Fibroblast of pulmonary artery (primary cell): ENCODE results near the gene RANBP10.

Experiments
- DNase-seq: peaks from one replicate; pipeline ENCODE4 v3.0.0-alpha.2; 2010; ENCODE audit warnings: low read depth
- H3K4me3 ChIP-seq: replicated peaks from 2 replicates; pipeline ENCODE4 v1.5.1; 2011; ENCODE audit warnings: low read depth, mild to moderate bottlenecking, control low read depth, low read length, moderate library complexity
- TF ChIP-seq, protein P1 (sequence below): IDR thresholded peaks from 2 replicates; pipeline ENCODE4 v1.5.1; 2011; ENCODE audit warnings: mild to moderate bottlenecking, control low read depth, low read length, inconsistent platforms; ENCODE audit errors: missing control alignments

The RANBP10 gene

DNA sequence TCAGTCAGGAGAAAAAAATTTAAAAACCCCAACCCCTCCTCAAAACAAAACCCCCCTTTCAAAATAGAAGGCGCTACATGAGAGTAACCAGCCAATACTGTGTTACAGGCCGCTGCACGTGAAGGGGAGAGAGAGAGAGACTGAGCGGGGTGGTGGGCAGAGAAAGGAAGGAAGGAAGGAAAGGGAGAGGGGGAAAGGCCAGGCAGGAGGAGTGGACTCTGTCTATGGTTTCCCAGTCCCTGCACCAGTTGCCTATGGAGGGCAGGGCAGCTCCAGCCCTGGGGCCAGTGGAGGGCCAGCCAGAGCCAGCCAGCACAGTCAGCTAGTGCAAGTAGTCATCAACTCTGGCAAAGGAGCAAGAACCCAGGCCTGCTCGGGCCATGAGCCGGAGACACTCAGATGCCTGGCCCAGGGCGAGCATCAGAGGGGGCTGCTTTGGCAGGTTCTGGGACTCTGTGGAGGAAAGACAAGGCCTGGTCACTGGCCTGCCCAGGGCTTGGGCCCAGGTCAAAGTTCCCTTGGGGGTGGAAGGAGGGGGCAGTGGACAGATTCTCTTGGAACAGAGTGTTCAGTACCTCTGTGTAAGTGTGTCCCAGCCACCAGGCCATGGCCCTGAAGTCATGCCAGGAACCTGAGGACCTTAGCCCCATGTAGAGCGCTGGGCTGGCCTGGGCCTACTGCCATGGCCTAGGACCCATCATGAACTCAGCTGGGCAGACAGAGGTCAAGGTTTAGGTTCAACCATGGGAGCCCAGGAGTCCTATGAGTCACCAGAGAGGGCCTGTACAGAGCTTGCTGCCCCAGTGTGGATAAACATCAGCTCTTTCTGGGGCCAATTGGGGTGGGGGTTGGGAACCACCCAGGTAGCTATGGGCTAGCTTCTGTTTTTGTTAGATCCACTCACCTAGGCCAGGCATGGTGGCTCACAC is 80.0 kb downstream of the RANBP10 start:
- no peak overlapping the region for H3K4me3 ChIP-seq
- TF ChIP-seq, protein P1, sequence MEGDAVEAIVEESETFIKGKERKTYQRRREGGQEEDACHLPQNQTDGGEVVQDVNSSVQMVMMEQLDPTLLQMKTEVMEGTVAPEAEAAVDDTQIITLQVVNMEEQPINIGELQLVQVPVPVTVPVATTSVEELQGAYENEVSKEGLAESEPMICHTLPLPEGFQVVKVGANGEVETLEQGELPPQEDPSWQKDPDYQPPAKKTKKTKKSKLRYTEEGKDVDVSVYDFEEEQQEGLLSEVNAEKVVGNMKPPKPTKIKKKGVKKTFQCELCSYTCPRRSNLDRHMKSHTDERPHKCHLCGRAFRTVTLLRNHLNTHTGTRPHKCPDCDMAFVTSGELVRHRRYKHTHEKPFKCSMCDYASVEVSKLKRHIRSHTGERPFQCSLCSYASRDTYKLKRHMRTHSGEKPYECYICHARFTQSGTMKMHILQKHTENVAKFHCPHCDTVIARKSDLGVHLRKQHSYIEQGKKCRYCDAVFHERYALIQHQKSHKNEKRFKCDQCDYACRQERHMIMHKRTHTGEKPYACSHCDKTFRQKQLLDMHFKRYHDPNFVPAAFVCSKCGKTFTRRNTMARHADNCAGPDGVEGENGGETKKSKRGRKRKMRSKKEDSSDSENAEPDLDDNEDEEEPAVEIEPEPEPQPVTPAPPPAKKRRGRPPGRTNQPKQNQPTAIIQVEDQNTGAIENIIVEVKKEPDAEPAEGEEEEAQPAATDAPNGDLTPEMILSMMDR, result no peak
- DNase-seq, result no peak

DNA sequence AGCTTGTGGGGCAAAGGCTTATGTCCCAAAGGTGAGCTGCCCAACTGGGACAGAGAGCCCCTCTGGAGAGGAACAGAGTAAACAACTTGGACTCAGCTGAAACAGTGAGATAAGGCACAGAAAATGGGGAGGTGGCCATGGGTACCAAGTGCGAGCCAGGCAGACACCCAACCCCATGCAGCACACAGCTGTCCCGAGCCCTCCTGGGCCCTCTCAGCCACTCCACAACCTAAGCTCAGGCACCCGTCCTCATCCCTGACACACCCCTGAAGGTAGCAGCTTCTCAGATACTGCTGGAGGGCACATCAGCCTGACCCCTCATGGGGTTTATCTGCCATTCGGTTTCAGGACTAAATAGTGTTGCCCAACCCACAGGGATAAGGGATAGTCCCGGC is 82.5 kb downstream of the RANBP10 start:
- TF ChIP-seq, protein P1, result no peak
- no peak for DNase-seq
- no peak overlapping the region for H3K4me3 ChIP-seq

DNA sequence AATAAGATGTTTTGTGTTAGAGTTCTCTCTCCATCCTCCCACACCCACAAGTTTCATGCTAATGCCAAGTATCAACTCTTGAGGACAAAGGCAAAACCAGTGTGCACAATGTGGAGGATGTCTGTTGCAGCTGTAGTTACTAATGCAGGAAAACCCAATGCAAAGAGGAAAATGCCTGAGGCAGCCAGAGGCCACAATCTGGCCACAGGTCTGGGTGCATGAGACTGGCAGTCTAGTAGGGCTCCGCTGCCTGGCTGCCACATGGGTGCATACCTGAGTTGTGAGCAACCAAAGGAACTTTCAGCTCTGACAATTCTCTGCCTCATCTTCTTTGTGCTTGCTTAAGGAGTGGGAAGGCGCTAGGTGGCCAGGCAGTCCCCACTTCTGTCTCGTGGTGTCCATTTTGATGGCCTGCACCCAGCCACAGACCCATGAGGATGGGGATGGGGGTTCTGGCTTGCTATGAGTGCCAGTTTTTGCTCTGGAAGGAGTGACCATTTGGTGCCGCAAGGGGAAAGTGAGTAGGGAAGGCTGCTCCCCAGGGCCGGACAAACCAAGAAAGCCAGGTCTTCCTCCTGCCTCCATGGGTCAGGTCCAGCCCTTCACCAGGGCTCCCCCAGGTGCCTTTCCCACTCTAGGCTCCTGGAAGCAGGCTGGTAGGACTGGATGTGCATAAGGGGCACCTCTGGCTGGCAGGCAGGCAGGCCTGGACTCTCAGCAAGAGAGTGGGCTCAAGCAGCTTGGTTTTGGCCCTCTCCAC is 83.0 kb downstream of the RANBP10 start:
- TF ChIP-seq, protein P1, result no peak
- DNase-seq, result no peak
- no peak overlapping the region for H3K4me3 ChIP-seq

DNA sequence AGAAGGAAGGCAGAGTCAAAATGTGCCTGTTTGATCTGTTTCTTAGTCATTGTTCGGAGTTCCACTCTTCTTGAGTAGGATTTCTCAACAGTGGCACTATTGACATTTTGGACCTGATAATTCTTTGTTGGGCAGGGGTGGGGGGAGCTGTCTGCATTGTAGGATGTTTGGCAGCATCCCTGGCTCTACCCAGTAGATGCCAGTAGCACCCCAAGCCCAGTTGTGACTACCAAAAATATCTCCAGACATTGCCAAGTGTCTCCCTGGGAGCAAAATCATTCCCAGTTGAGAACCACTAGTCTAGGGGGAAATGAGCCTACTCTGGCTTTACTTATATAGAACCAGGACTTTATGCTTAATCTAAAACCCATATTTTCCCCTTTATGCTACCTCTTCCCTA is 86.1 kb downstream of the RANBP10 start:
- peak overlapping the region; percentile 90 for H3K4me3 ChIP-seq
- DNase-seq, result peak; percentile 11
- TF ChIP-seq, protein P1, result no peak

DNA sequence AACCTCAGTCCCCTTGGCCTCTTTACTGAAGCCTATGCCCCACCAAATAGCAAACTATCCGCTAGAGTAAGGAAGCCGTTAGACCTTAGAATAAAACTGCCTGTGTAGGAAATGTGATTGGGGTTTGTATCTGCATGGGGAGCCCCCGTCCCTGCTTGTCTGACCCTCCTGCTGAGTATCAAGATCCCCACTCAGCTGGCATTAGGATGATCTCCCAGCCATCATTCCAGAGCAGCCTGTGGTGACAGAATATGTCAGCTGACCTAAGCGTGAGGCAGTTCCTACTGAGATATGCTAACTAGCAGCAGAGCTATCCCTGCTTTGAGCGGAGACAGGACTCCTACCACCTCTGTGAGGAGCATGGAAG is 86.6 kb downstream of the RANBP10 start:
- H3K4me3 ChIP-seq, result peak overlapping the region; percentile 90
- TF ChIP-seq, protein P1, result no peak
- peak; percentile 54 for DNase-seq

DNA sequence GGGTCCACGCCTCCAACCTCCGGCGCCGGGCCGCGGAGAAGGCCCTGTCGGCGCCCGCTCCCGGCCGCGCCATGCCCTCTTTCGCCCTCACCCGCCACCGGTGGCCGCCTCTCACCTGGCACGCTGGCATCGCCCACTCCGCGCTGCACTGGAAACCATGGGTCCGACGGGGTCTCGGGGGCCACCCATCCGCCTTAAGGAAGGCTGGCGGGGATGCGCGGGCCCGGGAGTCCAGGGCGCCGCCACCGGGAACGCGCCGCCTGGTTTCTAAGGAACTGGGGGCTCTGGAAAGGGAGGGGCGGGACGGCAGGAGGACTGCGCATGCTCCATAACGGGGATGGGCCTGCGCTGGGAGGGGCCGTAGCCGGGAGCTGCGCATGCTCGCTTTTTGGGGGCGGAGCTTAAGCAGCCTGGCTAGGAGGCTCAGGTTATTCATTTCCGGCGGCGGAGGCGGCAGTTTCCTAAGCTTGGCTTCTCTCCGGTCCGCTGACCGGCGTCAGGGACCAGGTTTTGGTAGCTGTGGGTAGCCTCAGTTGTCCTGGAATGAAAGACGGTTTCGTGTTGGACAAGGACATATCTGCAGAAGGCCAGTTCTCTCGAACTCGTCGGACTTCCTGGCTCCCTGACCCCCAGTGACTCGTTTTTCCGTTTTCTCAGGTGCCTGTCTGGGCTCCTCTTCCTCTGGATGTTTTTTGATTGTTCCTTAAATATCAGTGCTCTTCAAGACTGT is 87.1 kb downstream of the RANBP10 start, which contains the start of gene GFOD2:
Gene GFOD2 (minus strand): TSS at position 269 of the 730 bp plus-strand sequence. CDS start 33,601 bp downstream, outside the sequence.
- TF ChIP-seq, protein P1, result no peak
- H3K4me3 ChIP-seq, result peak within 1 kb of the TSS; percentile 90
- DNase-seq, result peak; percentile 95
